Adrenal gland (tissue), 19 donors: ENCODE data around the gene GYPB. TPM values are rescaled to one million over a fixed set of nuclear protein-coding genes. Genes with fewer than 3 reads are reported as not detected.
"Not testable (repeated sequence)": the region's sequence is repeated elsewhere in the genome, so short reads cannot be mapped to it uniquely, and the experiment has no call there.

Source experiments
- DNase-seq, 7 donors: peaks; one replicate each; pipeline ENCODE4 v3.0.0-alpha.2; 2019 to 2020
- H3K27ac ChIP-seq, 5 donors: fragments of 200-600 bp; sonication (generic) in 4 of 5; 1 replicate in 3 of 5; 2 replicates in 2 of 5; pipeline versions ENCODE4 v1.5.1 to v1.8.0; 2016 to 2020; ENCODE audit warnings: mild to moderate bottlenecking in 1 of 5
- H3K27me3 ChIP-seq: fragments of 200-600 bp; 2 replicates; pipeline ENCODE4 v1.8.0; 2021
- H3K36me3 ChIP-seq, 2 donors: fragments of 200-600 bp; replicated peaks in 1 of 2; 1 replicate in 1 of 2; 2 replicates in 1 of 2; pipeline versions ENCODE4 v1.5.1 to v1.8.0; 2018 to 2022
- H3K4me1 ChIP-seq, 2 donors: fragments of 200-600 bp; replicated peaks in 1 of 2; 1 replicate in 1 of 2; 2 replicates in 1 of 2; pipeline versions ENCODE4 v1.5.1 to v1.8.0; 2018 to 2021
- H3K4me3 ChIP-seq, 4 donors: fragments of 200-600 bp; sonication (generic) in 3 of 4; one replicate each; pipeline ENCODE4 v1.5.1; 2016 to 2018
- H3K9me3 ChIP-seq, 3 donors: fragments of 200-600 bp; sonication (generic) in 1 of 3; replicated peaks in 1 of 3; 1 replicate in 2 of 3; 2 replicates in 1 of 3; pipeline versions ENCODE4 v1.5.1 to v1.8.0; 2016 to 2021
- CTCF ChIP-seq, 6 experiments: fragments of 450-650 bp in 4 of 6; fragments of 200-600 bp in 2 of 6; sonication (generic) in 1 of 6; IDR thresholded peaks; 1 replicate in 5 of 6; 2 replicates in 1 of 6; pipeline versions ENCODE4 v1.5.1 to v1.8.0; 2016 to 2021; ENCODE audit warnings: antibody characterized with exemption in 6 of 6, mild to moderate bottlenecking in 2 of 6, moderate library complexity in 1 of 6
- POLR2A ChIP-seq, 2 donors: fragments of 450-650 bp; IDR thresholded peaks; one replicate each; pipeline ENCODE4 v1.6.1; 2017; ENCODE audit warnings: antibody characterized with exemption in 2 of 2, mild to moderate bottlenecking in 2 of 2, moderate library complexity in 1 of 2
- WGBS, 4 donors: extraction: QIAGEN DNeasy Blood & Tissue Kit in 2 of 4; methylation state at CpG; one replicate each; pipeline versions ENCODE4 v1.1.5 to v1.1.7; 2013 to 2017; 5-methylcytosine and 5-hydroxymethylcytosine counted together
- intact Hi-C, 2 donors: fragments of 100-400 bp; cut with DNase I; formaldehyde crosslinking; loops; one replicate each; pipeline versions ENCODE4 v1.14.1 to v1.15.0; 2022 to 2023
- long read RNA-seq, 10 donors: library from polyadenylated mRNA in 3 of 10; unstranded in 2 of 10; stranded (forward) in 1 of 10; transcript quantifications; one replicate each; pipeline ENCODE4 v2.0.0 and lab custom pipeline, GENCODE V29; 2021 to 2026
- polyA plus RNA-seq, 3 donors: library from polyadenylated mRNA; stranded (reverse); fragments of 200-250 nt in 2 of 3; fragments of 350-450 nt in 1 of 3; fragmentation: Illumina TruSeq in 1 of 3; extraction: RNeasy Lipid Tissue Mini Kit (QIAGEN cat#74804) in 1 of 3; gene quantifications; one replicate each; pipeline ENCODE4 v1.2.3, GENCODE V29; 2013 to 2014
- total RNA-seq, 9 donors: library from RNA; depleted of rRNA in 4 of 9; stranded (reverse); fragments of >200 nt in 4 of 9; fragments of 120-200 nt in 1 of 9; fragmentation: NEBNext Ultra II Directional in 1 of 9; extraction: Animal tissue kit (Norgen Biotek cat#: 25700) in 1 of 9; gene quantifications; one replicate each; pipeline versions ENCODE4 v1.1.0 to v1.2.4, GENCODE V29; 2013 to 2023
- donor health status: healthy with polysubstance abuse.
- donor health status: Bipolar disorder and iron deficiency.
- donor health status: DM: yes; HTN: yes; CAD: no.
- donor health status: DM: no; HTN: no; CAD: no.
- donor health status: DM: no; HTN: no; CAD: no.
- donor health status: DM: yes; HTN: yes; CAD: no.

GYPB gene
- 1 to 10 TPM in 1 of 9 donors, not detected in 8; 5.4 TPM for total RNA-seq
- polyA plus RNA-seq = not detected
- long read RNA-seq, donor 1, partial matches to known transcripts = 0 of 5 reads
- long read RNA-seq, donor 1, other reads (novel, unspliced or antisense) = 0 of 5 reads
- long read RNA-seq, donor 2 = 0 reads
- long read RNA-seq, donor 3, transcript GYPB-202 (5 exons, 521 nt) = major isoform, 5 of 7 reads
- long read RNA-seq, donor 3, partial matches to known transcripts = 0 of 7 reads
- long read RNA-seq, donor 3, other reads (novel, unspliced or antisense) = 0 of 7 reads
- long read RNA-seq, donor 4 = 0 reads
- long read RNA-seq, donor 5 = 0 reads
- long read RNA-seq, donor 6 = 0 reads
- long read RNA-seq, donor 7, partial matches to known transcripts = 0 of 1 reads
- long read RNA-seq, donor 7, other reads (novel, unspliced or antisense) = 0 of 1 reads
- long read RNA-seq, donor 8, partial matches to known transcripts = 0 of 6 reads
- long read RNA-seq, donor 8, other reads (novel, unspliced or antisense) = 0 of 6 reads
- long read RNA-seq, donor 9, partial matches to known transcripts = 0 of 4 reads
- long read RNA-seq, donor 9, other reads (novel, unspliced or antisense) = 0 of 4 reads
- long read RNA-seq, donor 10, partial matches to known transcripts = 0 of 6 reads
- long read RNA-seq, donor 10, other reads (novel, unspliced or antisense) = 0 of 6 reads

- H3K36me3 ChIP-seq, H3K9me3 ChIP-seq, DNase-seq, intact Hi-C loops, H3K4me3 ChIP-seq, H3K4me1 ChIP-seq, H3K27me3 ChIP-seq, H3K27ac ChIP-seq: not testable (repeated sequence)
- WGBS, 4 donors = 87 to 93% (median 92%) methylated on average over 3 of the region's 3 CpGs
These were observed at the start of gene GYPB for GRCh38 chr4:144019277-144019676. Gene GYPB (minus strand): TSS chr4:144019380. CDS start chr4:144019287, 93 bp downstream.

- H3K9me3 ChIP-seq, DNase-seq, H3K27me3 ChIP-seq, H3K4me1 ChIP-seq, H3K27ac ChIP-seq, H3K4me3 ChIP-seq, H3K36me3 ChIP-seq, intact Hi-C loops: not testable (repeated sequence)
These were observed 42.4 kb upstream of the GYPB start for GRCh38 chr4:144061556-144061955.

- DNase-seq, H3K27ac ChIP-seq, H3K4me1 ChIP-seq, H3K27me3 ChIP-seq, H3K4me3 ChIP-seq, H3K36me3 ChIP-seq, intact Hi-C loops, H3K9me3 ChIP-seq: not testable (repeated sequence)
- 62 to 79% (median 70%) methylated on average over 3 of the region's 3 CpGs for WGBS, 4 donors
These were observed 41.2 kb upstream of the GYPB start for GRCh38 chr4:144060234-144060859.

GRCh38 chr4:144056800-144057199, 37.6 kb upstream of the GYPB start:
- H3K4me1 ChIP-seq = no peaks in the 10 kb centered on the region
- TF ChIP-seq CTCF (IDR thresholded peaks at IDR 0.05) (no peak), POLR2A (IDR thresholded peaks at IDR 0.05) (no peak)
- WGBS, 4 donors = 90 to 95% (median 92%) methylated on average over 4 of the region's 4 CpGs

GRCh38 chr4:144055336-144055735, 36.2 kb upstream of the GYPB start:
- H3K27ac ChIP-seq = not testable (repeated sequence)

More at GRCh38 chr4:144056800-144057199, 37.6 kb upstream of the GYPB start:
- no peaks in the 10 kb centered on the region for H3K27me3 ChIP-seq
- no peak overlapping the region for H3K27ac ChIP-seq
- intact Hi-C loops = no loop called here
- no peaks in the 10 kb centered on the region for H3K9me3 ChIP-seq
- no peaks in the 10 kb centered on the region for H3K36me3 ChIP-seq
- DNase-seq = no peak
- H3K4me3 ChIP-seq = no peak overlapping the region

GRCh38 chr4:144051494-144051893, 32.3 kb upstream of the GYPB start:
- H3K4me1 ChIP-seq, H3K27me3 ChIP-seq, H3K36me3 ChIP-seq, H3K27ac ChIP-seq, DNase-seq, H3K4me3 ChIP-seq, H3K9me3 ChIP-seq, intact Hi-C loops: not testable (repeated sequence)
- WGBS, 4 donors = 88 to 100% (median 99%) methylated on average over 1 of the region's 1 CpG

More at GRCh38 chr4:144055336-144055735, 36.2 kb upstream of the GYPB start:
- 85 to 94% (median 89%) methylated on average over 3 of the region's 3 CpGs for WGBS, 4 donors
- H3K27me3 ChIP-seq, H3K36me3 ChIP-seq, H3K9me3 ChIP-seq, H3K4me3 ChIP-seq, intact Hi-C loops, DNase-seq, H3K4me1 ChIP-seq: not testable (repeated sequence)

GRCh38 chr4:144050631-144051030, 31.5 kb upstream of the GYPB start:
- H3K27ac ChIP-seq, H3K4me3 ChIP-seq, intact Hi-C loops, H3K27me3 ChIP-seq, H3K36me3 ChIP-seq, H3K4me1 ChIP-seq, DNase-seq, H3K9me3 ChIP-seq: not testable (repeated sequence)
- 78 to 90% (median 85%) methylated on average over 2 of the region's 2 CpGs for WGBS, 4 donors

- H3K27me3 ChIP-seq, intact Hi-C loops, H3K36me3 ChIP-seq, H3K9me3 ChIP-seq, DNase-seq, H3K4me1 ChIP-seq, H3K4me3 ChIP-seq, H3K27ac ChIP-seq: not testable (repeated sequence)
- 76 to 78% (median 77%) methylated on average over 6 of the region's 6 CpGs for WGBS, 4 donors
These were observed 30.6 kb upstream of the GYPB start for GRCh38 chr4:144049495-144050424.

GRCh38 chr4:144044936-144045335, 25.8 kb upstream of the GYPB start:
- H3K36me3 ChIP-seq, intact Hi-C loops, H3K27ac ChIP-seq: not testable (repeated sequence)

More at GRCh38 chr4:144044936-144045335, 25.8 kb upstream of the GYPB start:
- DNase-seq, H3K4me1 ChIP-seq, H3K27me3 ChIP-seq, H3K9me3 ChIP-seq, H3K4me3 ChIP-seq: not testable (repeated sequence)
